Esophagus muscularis mucosa (tissue), 4 donors: ENCODE results near the gene TMEM72. TPM values are rescaled to one million over a fixed set of nuclear protein-coding genes. Genes with fewer than 3 reads are reported as not detected.

Source experiments
- DNase-seq: peaks from one replicate; pipeline ENCODE4 v3.0.0-alpha.2; 2017; ENCODE audit errors: extremely low spot score
- H3K27ac ChIP-seq, 4 donors: fragments of 200-600 bp; sonication (generic); replicated peaks in 1 of 4; 1 replicate in 3 of 4; 2 replicates in 1 of 4; pipeline ENCODE4 v1.5.1; 2016 to 2019; ENCODE audit warnings: mild to moderate bottlenecking in 1 of 4
- H3K27me3 ChIP-seq, 4 donors: fragments of 200-600 bp; sonication (generic); one replicate each; pipeline versions ENCODE4 v1.5.1 to v1.6.0; 2016 to 2019
- H3K36me3 ChIP-seq, 4 donors: fragments of 200-600 bp; sonication (generic); one replicate each; pipeline ENCODE4 v1.5.1; 2016 to 2019
- H3K4me1 ChIP-seq, 4 donors: fragments of 200-600 bp; sonication (generic); one replicate each; pipeline ENCODE4 v1.5.1; 2016 to 2019
- H3K4me3 ChIP-seq, 4 donors: fragments of 200-600 bp; sonication (generic); 1 replicate in 2 of 4; 2 replicates in 2 of 4; pipeline ENCODE4 v1.5.1; 2016 to 2019; ENCODE audit warnings: mild to moderate bottlenecking in 4 of 4, moderate library complexity in 1 of 4
- H3K9me3 ChIP-seq, 4 donors: fragments of 200-600 bp; sonication (generic); 1 replicate in 3 of 4; 2 replicates in 1 of 4; pipeline ENCODE4 v1.5.1; 2016 to 2019
- CTCF ChIP-seq, 3 experiments: fragments of 200-600 bp in 2 of 3; fragments of 450-650 bp in 1 of 3; sonication (generic) in 2 of 3; IDR thresholded peaks; one replicate each; pipeline ENCODE4 v1.5.1; 2017 to 2019; ENCODE audit warnings: antibody characterized with exemption in 3 of 3, mild to moderate bottlenecking in 2 of 3, moderate library complexity in 1 of 3
- EP300 ChIP-seq: sonication (generic); formaldehyde crosslinking; IDR thresholded peaks from one replicate; pipeline ENCODE4 v1.6.1; 2017; ENCODE audit warnings: antibody characterized with exemption
- POLR2A ChIP-seq: fragments of 450-650 bp; IDR thresholded peaks from one replicate; pipeline ENCODE4 v1.6.1; 2017; ENCODE audit warnings: antibody characterized with exemption, moderate library complexity, mild to moderate bottlenecking, low read depth
- POLR2AphosphoS5 ChIP-seq, 2 donors: sonication (generic); formaldehyde crosslinking; IDR thresholded peaks; one replicate each; pipeline ENCODE4 v1.6.1; 2017; ENCODE audit warnings: antibody characterized with exemption in 2 of 2
- WGBS: methylation state at CpG from one replicate; pipeline ENCODE4 v1.1.5; 2018; 5-methylcytosine and 5-hydroxymethylcytosine counted together
- intact Hi-C: fragments of 100-400 bp; cut with DNase I; formaldehyde crosslinking; loops from one replicate; pipeline ENCODE4 v1.15.1; 2023
- total RNA-seq, 4 donors: library from RNA; depleted of rRNA; stranded (reverse); fragments of >200 nt; gene quantifications; one replicate each; pipeline versions ENCODE4 v1.1.0 to v1.2.1, GENCODE V29; 2016

TMEM72 gene
- total RNA-seq, 4 donors from 2014 or later = not detected

GRCh38 chr10:44916429-44916828 is 5.3 kb downstream of the TMEM72 start:
- Histone ChIP-seq H3K27ac (no peak overlapping the region), H3K4me3 (no peak overlapping the region), H3K4me1 (peaks cover 0 to 6% (median 2%) of the 10 kb centered on the region in 4 donors), H3K36me3 (no peaks in the 10 kb centered on the region), H3K9me3 (no peaks in the 10 kb centered on the region), H3K27me3 (no peaks in the 10 kb centered on the region)
- TF ChIP-seq EP300 = no peak
- no peak for TF ChIP-seq CTCF (IDR thresholded peaks at IDR 0.05)
- TF ChIP-seq POLR2A = no peak
- no peak for TF ChIP-seq POLR2AphosphoS5 (IDR thresholded peaks at IDR 0.05)
- no peak for DNase-seq
- intact Hi-C loops = no loop called here
- 85% methylated on average over 2 of the region's 2 CpGs for WGBS

- 85% methylated on average over 3 of the region's 3 CpGs for WGBS
- intact Hi-C loops = no loop called here
- no peaks in the 10 kb centered on the region for H3K27me3 ChIP-seq
- H3K4me1 ChIP-seq = no peaks in the 10 kb centered on the region
- DNase-seq = no peak
- TF ChIP-seq EP300 = no peak
- H3K9me3 ChIP-seq = no peaks in the 10 kb centered on the region
- no peak overlapping the region for H3K27ac ChIP-seq
- H3K4me3 ChIP-seq = no peak overlapping the region
- no peaks in the 10 kb centered on the region for H3K36me3 ChIP-seq
These were observed 6.7 kb downstream of the TMEM72 start for GRCh38 chr10:44917848-44918247.

GRCh38 chr10:44920252-44920651 is 9.1 kb downstream of the TMEM72 start:
- no peak for TF ChIP-seq POLR2A
- TF ChIP-seq POLR2AphosphoS5 (IDR thresholded peaks at IDR 0.05) = no peak
- TF ChIP-seq CTCF (IDR thresholded peaks at IDR 0.05) = no peak
- no peak for TF ChIP-seq EP300
- Histone ChIP-seq H3K27me3 (no peaks in the 10 kb centered on the region), H3K36me3 (no peaks in the 10 kb centered on the region), H3K27ac (no peak overlapping the region), H3K4me3 (no peak overlapping the region), H3K9me3 (no peaks in the 10 kb centered on the region), H3K4me1 (no peaks in the 10 kb centered on the region)
- 84% methylated on average over 3 of the region's 3 CpGs for WGBS
- intact Hi-C loops = no loop called here
- no peak for DNase-seq

GRCh38 chr10:44921061-44921460 is 9.9 kb downstream of the TMEM72 start:
- intact Hi-C loops = no loop called here
- 94% methylated on average over 5 of the region's 5 CpGs for WGBS
- H3K27ac ChIP-seq = no peak overlapping the region
- H3K4me1 ChIP-seq = no peaks in the 10 kb centered on the region
- no peaks in the 10 kb centered on the region for H3K9me3 ChIP-seq
- TF ChIP-seq POLR2A = no peak
- TF ChIP-seq POLR2AphosphoS5 (IDR thresholded peaks at IDR 0.05) = no peak
- TF ChIP-seq CTCF (IDR thresholded peaks at IDR 0.05) = no peak
- no peak for TF ChIP-seq EP300
- no peak overlapping the region for H3K4me3 ChIP-seq
- no peaks in the 10 kb centered on the region for H3K27me3 ChIP-seq
- H3K36me3 ChIP-seq = no peaks in the 10 kb centered on the region
- no peak for DNase-seq

- no peak overlapping the region for H3K4me3 ChIP-seq
- 100% methylated on average over 2 of the region's 3 CpGs for WGBS
- intact Hi-C loops = no loop called here
- no peak for TF ChIP-seq EP300
- no peak for TF ChIP-seq CTCF (IDR thresholded peaks at IDR 0.05)
- no peak for TF ChIP-seq POLR2AphosphoS5 (IDR thresholded peaks at IDR 0.05)
- no peak for TF ChIP-seq POLR2A
- H3K4me1 ChIP-seq = no peaks in the 10 kb centered on the region
- no peak for DNase-seq
- no peaks in the 10 kb centered on the region for H3K27me3 ChIP-seq
- no peaks in the 10 kb centered on the region for H3K36me3 ChIP-seq
- no peaks in the 10 kb centered on the region for H3K9me3 ChIP-seq
- H3K27ac ChIP-seq = no peak overlapping the region
These were observed 10.4 kb downstream of the TMEM72 start for GRCh38 chr10:44921506-44921905.
